Mesenchymal stem cell (in vitro differentiated cells and primary cell): ENCODE data around the gene TRIM2.

ENCODE experiments used
- DNase-seq: peaks from one replicate; pipeline ENCODE4 v3.0.0-alpha.2; 2013
- H2AFZ ChIP-seq: one replicate; pipeline ENCODE4 v1.6.1; 2013; ENCODE audit warnings: low read depth, mild to moderate bottlenecking, control low read depth, inconsistent platforms, low read length, moderate library complexity
- H2AK5ac ChIP-seq: 2 replicates; pipeline ENCODE4 v1.6.1; 2013; ENCODE audit warnings: low read length, moderate library complexity, mild to moderate bottlenecking, inconsistent platforms; ENCODE audit not compliant: severe bottlenecking
- H2BK120ac ChIP-seq: one replicate; pipeline ENCODE4 v1.6.1; 2013; ENCODE audit warnings: low read depth, mild to moderate bottlenecking, inconsistent platforms, low read length, moderate library complexity
- H2BK12ac ChIP-seq, 2 experiments: one replicate each; pipeline ENCODE4 v1.6.1; 2013; ENCODE audit warnings: inconsistent platforms in 2 of 2, low read length in 2 of 2, mild to moderate bottlenecking in 2 of 2, moderate library complexity in 2 of 2, control low read depth in 1 of 2
- H2BK15ac ChIP-seq: one replicate; pipeline ENCODE4 v1.6.1; 2013; ENCODE audit warnings: mild to moderate bottlenecking, low read depth, inconsistent platforms; ENCODE audit not compliant: poor library complexity, severe bottlenecking
- H2BK5ac ChIP-seq: 2 replicates; pipeline ENCODE4 v1.6.1; 2013; ENCODE audit warnings: low read depth, mild to moderate bottlenecking, low read length, control low read depth, inconsistent platforms; ENCODE audit not compliant: poor library complexity, severe bottlenecking
- H3K14ac ChIP-seq, 2 experiments: one replicate each; pipeline ENCODE4 v1.6.1; 2013; ENCODE audit warnings: inconsistent platforms in 2 of 2, low read length in 2 of 2, control low read depth in 1 of 2, mild to moderate bottlenecking in 1 of 2, moderate library complexity in 1 of 2
- H3K18ac ChIP-seq, 2 experiments: one replicate each; pipeline ENCODE4 v1.6.1; 2013; ENCODE audit warnings: inconsistent platforms in 2 of 2, low read length in 2 of 2, control low read depth in 1 of 2, low read depth in 1 of 2, mild to moderate bottlenecking in 1 of 2
- H3K23ac ChIP-seq, 2 experiments: one replicate each; pipeline ENCODE4 v1.6.1; 2013; ENCODE audit warnings: inconsistent platforms in 2 of 2, low read length in 2 of 2, mild to moderate bottlenecking in 2 of 2, moderate library complexity in 2 of 2, control low read depth in 1 of 2
- H3K27ac ChIP-seq: 2 replicates; pipeline ENCODE4 v1.5.1; 2013; ENCODE audit warnings: mild to moderate bottlenecking, moderate library complexity, low read length, control low read depth, inconsistent platforms; ENCODE audit not compliant: poor library complexity, severe bottlenecking
- H3K27me3 ChIP-seq, 2 experiments: 2 replicates each; pipeline versions ENCODE4 v1.6.1 to v1.7.0; 2013; ENCODE audit warnings: low read length in 2 of 2, mild to moderate bottlenecking in 2 of 2, moderate library complexity in 2 of 2, control low read depth in 1 of 2, inconsistent platforms in 1 of 2; ENCODE audit not compliant: control insufficient read depth in 1 of 2, insufficient read depth in 1 of 2
- H3K36me3 ChIP-seq, 2 experiments: 2 replicates each; pipeline versions ENCODE4 v1.6.1 to v1.7.0; 2013; ENCODE audit warnings: low read length in 2 of 2, control low read depth in 1 of 2, inconsistent platforms in 1 of 2, low read depth in 1 of 2, mild to moderate bottlenecking in 1 of 2; ENCODE audit not compliant: insufficient read depth in 2 of 2, control insufficient read depth in 1 of 2
- H3K4ac ChIP-seq, 2 experiments: one replicate each; pipeline ENCODE4 v1.6.1; 2013; ENCODE audit warnings: inconsistent platforms in 2 of 2, low read length in 2 of 2, mild to moderate bottlenecking in 2 of 2, moderate library complexity in 2 of 2, control low read depth in 1 of 2, low read depth in 1 of 2
- H3K4me1 ChIP-seq: 2 replicates; pipeline ENCODE4 v1.6.1; 2013; ENCODE audit warnings: low read depth, low read length, control low read depth; ENCODE audit not compliant: control insufficient read depth, insufficient read depth
- H3K4me2 ChIP-seq: 2 replicates; pipeline ENCODE4 v1.6.1; 2013; ENCODE audit warnings: low read length, mild to moderate bottlenecking, inconsistent platforms; ENCODE audit not compliant: poor library complexity, severe bottlenecking
- H3K4me3 ChIP-seq, 2 experiments: 2 replicates each; pipeline versions ENCODE4 v1.5.1 to v1.7.0; 2013; ENCODE audit warnings: low read length in 2 of 2, mild to moderate bottlenecking in 2 of 2, control low read depth in 1 of 2, low read depth in 1 of 2; ENCODE audit not compliant: insufficient read depth in 1 of 2
- H3K79me1 ChIP-seq: replicated peaks from 2 replicates; pipeline ENCODE4 v1.6.1; 2013; ENCODE audit warnings: mild to moderate bottlenecking, control low read depth, low read length, inconsistent platforms; ENCODE audit not compliant: poor library complexity, severe bottlenecking
- H3K9ac ChIP-seq: 2 replicates; pipeline ENCODE4 v1.7.0; 2013; ENCODE audit warnings: mild to moderate bottlenecking, low read length, moderate library complexity
- H3K9me3 ChIP-seq: 2 replicates; pipeline ENCODE4 v1.7.0; 2013; ENCODE audit warnings: mild to moderate bottlenecking, low read length; ENCODE audit not compliant: control insufficient read depth
- H4K8ac ChIP-seq: one replicate; pipeline ENCODE4 v1.6.1; 2013; ENCODE audit warnings: inconsistent platforms, mild to moderate bottlenecking, low read length, moderate library complexity
- H4K91ac ChIP-seq: one replicate; pipeline ENCODE4 v1.6.1; 2013; ENCODE audit warnings: mild to moderate bottlenecking, low read length, inconsistent platforms
- WGBS: methylation state at CpG from one replicate; pipeline ENCODE4 v1.1.7; 2013; ENCODE audit warnings: mixed read lengths; 5-methylcytosine and 5-hydroxymethylcytosine counted together

Gene TRIM2

DNA sequence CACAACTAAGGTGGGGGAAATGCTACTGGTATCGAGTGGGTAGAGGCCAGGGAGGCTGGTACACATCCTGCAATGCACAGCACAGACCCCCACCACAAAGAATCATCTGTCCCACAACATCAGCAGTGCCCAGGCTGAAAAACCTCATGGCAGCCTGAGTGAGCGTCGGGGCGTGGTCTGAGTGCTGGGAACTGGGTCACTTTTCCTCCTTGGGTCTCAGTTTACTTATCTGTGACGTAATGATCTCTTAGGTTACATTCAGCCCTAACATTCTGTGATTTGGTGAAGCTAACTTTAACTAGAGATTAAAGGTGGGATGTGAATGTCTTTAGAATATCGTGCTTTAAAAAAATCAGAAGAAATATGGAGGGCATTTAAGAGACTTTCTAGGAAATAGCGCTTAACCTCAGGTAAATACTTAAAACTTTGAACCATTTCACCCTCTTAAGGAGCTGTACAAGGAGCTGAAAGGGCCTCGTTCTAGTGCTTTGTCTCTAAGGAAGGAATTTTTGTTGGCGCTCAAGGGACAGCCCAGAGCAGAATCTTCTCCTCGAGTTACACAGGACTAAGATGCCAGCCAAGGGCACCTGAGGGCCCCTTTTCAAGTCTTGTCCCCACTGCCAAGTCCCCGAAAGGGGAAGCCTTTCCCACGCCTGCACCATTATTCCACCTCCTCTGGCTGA, 18.1 kb upstream of the TRIM2 start:
- Histone ChIP-seq H3K27me3 (peaks cover 0 to 52% of the 10 kb centered on the region in 2 experiments), H3K79me1 (no peaks in the 10 kb centered on the region), H4K91ac (no peak overlapping the region), H2BK15ac (no peak overlapping the region), H3K23ac (no peak overlapping the region), H3K4ac (no peak overlapping the region), H3K9me3 (no peaks in the 10 kb centered on the region), H3K36me3 (peaks cover 0 to 3% of the 10 kb centered on the region in 2 experiments), H3K14ac (no peak overlapping the region), H2AFZ (no peak overlapping the region), H2AK5ac (no peak overlapping the region), H2BK5ac (no peak overlapping the region), H2BK120ac (no peak overlapping the region), H3K27ac (no peak overlapping the region), H3K4me3 (no peak overlapping the region), H3K4me2 (no peak overlapping the region), H3K4me1 (peaks cover 6% of the 10 kb centered on the region), H2BK12ac (no peak overlapping the region), H3K9ac (no peak overlapping the region), H3K18ac (no peak overlapping the region), H4K8ac (no peak overlapping the region)
- DNase-seq, result no peak
- 86% methylated on average over 10 of the region's 12 CpGs for WGBS

DNA sequence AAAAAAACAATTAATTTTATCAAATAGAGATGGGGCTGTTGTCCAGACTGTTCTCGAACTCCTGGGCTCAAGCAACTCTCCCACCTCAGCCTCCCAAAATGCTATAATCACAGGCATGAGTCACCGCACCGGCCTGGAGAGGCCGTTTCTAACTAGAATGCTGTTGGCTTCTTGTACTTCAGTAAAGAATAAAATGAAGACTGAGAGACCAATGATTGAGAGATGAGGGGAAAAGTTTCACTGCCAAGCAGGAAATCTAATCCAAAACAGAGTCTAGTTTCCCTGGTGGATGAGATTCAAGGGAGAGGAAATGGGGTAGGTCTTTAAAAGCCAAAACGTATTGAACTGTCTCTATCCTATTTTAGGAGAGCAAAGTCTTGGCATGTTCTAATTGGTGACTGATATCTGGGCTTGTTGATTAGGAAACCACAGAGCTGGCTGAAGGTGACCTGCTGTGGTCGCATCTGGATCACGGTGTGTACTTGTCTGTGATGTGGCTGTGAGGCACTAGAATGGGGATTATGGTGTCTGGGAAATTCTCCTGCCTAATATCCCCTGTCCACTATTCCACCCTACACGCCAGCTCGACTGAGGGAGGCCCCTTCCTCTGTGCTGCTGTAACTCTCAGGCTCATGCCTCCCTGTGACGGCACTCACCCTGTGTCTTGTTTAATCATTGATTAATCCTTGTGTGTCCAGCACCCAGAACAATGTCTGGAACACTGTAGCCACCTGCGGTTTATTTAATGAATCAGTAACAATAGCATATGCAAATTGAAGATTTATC, 15.0 kb upstream of the TRIM2 start:
- Histone ChIP-seq H3K23ac (no peak overlapping the region), H3K18ac (no peak overlapping the region), H3K4me1 (peaks cover 4% of the 10 kb centered on the region), H3K4me3 (no peak overlapping the region), H2BK12ac (no peak overlapping the region), H3K14ac (no peak overlapping the region), H3K36me3 (no peaks in the 10 kb centered on the region), H2BK5ac (no peak overlapping the region), H3K27ac (peak overlapping the region; percentile 70), H3K9ac (no peak overlapping the region), H4K91ac (no peak overlapping the region), H4K8ac (no peak overlapping the region), H2BK15ac (no peak overlapping the region), H3K4me2 (peak overlapping the region; percentile 17), H3K79me1 (no peaks in the 10 kb centered on the region), H3K4ac (no peak overlapping the region), H2BK120ac (no peak overlapping the region), H2AK5ac (no peak overlapping the region), H3K9me3 (no peaks in the 10 kb centered on the region), H2AFZ (no peak overlapping the region), H3K27me3 (peaks cover 0 to 42% of the 10 kb centered on the region in 2 experiments)
- WGBS, result 76% methylated on average over 9 of the region's 11 CpGs
- no peak for DNase-seq

DNA sequence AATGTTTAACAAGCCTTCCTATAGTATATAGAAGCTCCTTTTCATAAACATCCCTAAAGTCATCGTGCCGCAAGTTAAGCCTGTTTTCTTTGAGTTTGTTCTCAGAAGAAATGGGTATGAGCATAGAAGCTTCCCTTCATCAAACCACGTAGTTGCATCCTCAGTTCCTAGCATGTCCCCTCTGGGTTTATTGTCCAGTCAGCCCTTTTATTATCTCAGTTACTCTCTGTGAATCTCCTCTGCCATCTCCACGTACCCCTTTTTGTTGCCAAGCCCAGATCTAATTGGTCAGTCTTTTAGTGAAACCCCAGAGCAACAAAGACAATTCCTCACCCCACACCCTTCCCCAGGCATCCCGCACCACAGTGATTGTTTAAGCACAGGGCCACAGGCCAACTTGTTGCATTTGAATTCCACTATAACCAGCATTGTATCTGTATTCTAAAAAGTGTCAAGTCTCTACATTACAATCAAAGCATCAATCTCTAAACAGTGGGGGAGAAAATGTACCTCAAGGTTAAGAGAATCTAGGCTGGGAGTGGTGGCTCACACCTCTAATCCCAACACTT, 12.4 kb upstream of the TRIM2 start:
- Histone ChIP-seq H3K9me3 (no peaks in the 10 kb centered on the region), H3K27me3 (peaks cover 0 to 33% of the 10 kb centered on the region in 2 experiments)
- WGBS, result 73% methylated on average over 5 of the region's 5 CpGs

DNA sequence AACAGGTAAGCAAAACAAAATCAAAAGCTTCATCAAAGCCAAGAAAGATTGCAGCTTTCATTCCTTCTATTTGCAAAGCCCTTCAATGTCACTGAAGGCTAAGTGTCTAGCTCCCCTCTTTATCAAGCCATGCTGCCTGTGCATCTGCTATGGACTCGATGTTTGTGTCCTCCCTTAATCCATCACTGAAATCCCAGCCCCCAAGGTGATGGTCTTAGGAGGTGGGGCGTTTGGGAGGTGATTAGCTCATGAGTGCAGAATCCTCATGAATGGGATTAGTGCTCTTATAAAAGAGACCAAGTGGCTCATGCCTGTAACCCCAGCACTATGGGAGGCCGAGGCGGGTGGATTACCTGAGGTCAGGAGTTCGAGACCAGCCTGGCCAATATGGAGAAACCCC, 6.9 kb upstream of the TRIM2 start:
- WGBS, result 93% methylated on average over 5 of the region's 5 CpGs
- H3K9me3 ChIP-seq, result no peaks in the 10 kb centered on the region

More for the DNA sequence above, 12.4 kb upstream of the TRIM2 start:
- Histone ChIP-seq H3K14ac (no peak overlapping the region), H4K91ac (no peak overlapping the region), H2AK5ac (no peak overlapping the region), H4K8ac (no peak overlapping the region), H3K4ac (no peak overlapping the region), H2BK12ac (no peak overlapping the region), H3K18ac (no peak overlapping the region), H3K4me2 (no peak overlapping the region), H3K23ac (no peak overlapping the region), H2BK5ac (no peak overlapping the region), H3K27ac (no peak overlapping the region), H3K36me3 (no peaks in the 10 kb centered on the region), H2BK120ac (no peak overlapping the region), H3K4me3 (no peak overlapping the region), H2AFZ (no peak overlapping the region), H3K4me1 (peaks cover 4% of the 10 kb centered on the region), H3K79me1 (no peaks in the 10 kb centered on the region), H3K9ac (no peak overlapping the region), H2BK15ac (no peak overlapping the region)
- DNase-seq, result no peak

More for the DNA sequence above, 6.9 kb upstream of the TRIM2 start:
- no peak overlapping the region for H2BK120ac ChIP-seq
- no peak overlapping the region for H3K18ac ChIP-seq
- no peak overlapping the region for H3K9ac ChIP-seq
- H3K79me1 ChIP-seq, result no peaks in the 10 kb centered on the region
- H4K91ac ChIP-seq, result no peak overlapping the region
- no peak overlapping the region for H3K23ac ChIP-seq
- H2BK5ac ChIP-seq, result no peak overlapping the region
- no peak overlapping the region for H4K8ac ChIP-seq
- no peak overlapping the region for H2AFZ ChIP-seq
- no peak overlapping the region for H3K4ac ChIP-seq
- DNase-seq, result no peak
- H3K4me3 ChIP-seq, result no peak overlapping the region
- no peak overlapping the region for H3K27ac ChIP-seq
- H3K14ac ChIP-seq, result no peak overlapping the region
- no peaks in the 10 kb centered on the region for H3K4me1 ChIP-seq
- no peaks in the 10 kb centered on the region for H3K36me3 ChIP-seq
- H2BK12ac ChIP-seq, result no peak overlapping the region
- H2AK5ac ChIP-seq, result no peak overlapping the region
- no peak overlapping the region for H3K4me2 ChIP-seq
- no peak overlapping the region for H2BK15ac ChIP-seq
- peaks cover 0 to 16% of the 10 kb centered on the region in 2 experiments for H3K27me3 ChIP-seq
